BJ (cell line): Measurements from ENCODE around the gene ECI2. TPM values are rescaled to one million over a fixed set of nuclear protein-coding genes. Genes with fewer than 3 reads are reported as not detected.

Source experiments
- CTCF ChIA-PET: fragments of 350-600 bp; formaldehyde crosslinking; extraction: SDS; loops from one replicate; lab custom pipeline; 2021; ENCODE audit warnings: antibody characterized with exemption, inconsistent platforms; lab: Yijun Ruan, JAX
- POLR2A ChIA-PET: fragments of 300-600 bp; sonication (Branson Sonifier 250); formaldehyde crosslinking; extraction: SDS; loops from one replicate; lab custom pipeline; 2021; ENCODE audit warnings: antibody characterized with exemption; lab: Charles Lee
- DNase-seq: peaks from one replicate; pipeline ENCODE4 v3.0.0-alpha.2; 2011; ENCODE audit warnings: low read depth
- H3K27me3 ChIP-seq: 2 replicates; pipeline ENCODE4 v1.6.0; 2011; ENCODE audit warnings: low read length; ENCODE audit not compliant: control insufficient read depth, insufficient read depth
- H3K36me3 ChIP-seq: 2 replicates; pipeline ENCODE4 v1.5.1; 2011; ENCODE audit warnings: low read length; ENCODE audit not compliant: control insufficient read depth, insufficient read depth
- H3K4me3 ChIP-seq: 2 replicates; pipeline ENCODE4 v1.5.1; 2011; ENCODE audit warnings: low read depth, mild to moderate bottlenecking, control low read depth, low read length
- polyA plus RNA-seq: library from polyadenylated mRNA; depleted of rRNA; stranded (reverse); fragments of >200 nt; gene quantifications from 2 replicates; pipeline ENCODE4 v1.2.3, GENCODE V29; 2011
- TF ChIP-seq, protein P1 (sequence below): IDR thresholded peaks from 2 replicates; pipeline ENCODE4 v1.5.1; 2011; ENCODE audit warnings: low read depth, mild to moderate bottlenecking, control low read depth, inconsistent platforms, low read length, moderate library complexity; ENCODE audit not compliant: insufficient read depth

The ECI2 gene
- polyA plus RNA-seq, 1 experiment = 55.3 TPM

- TF ChIP-seq, protein P1, sequence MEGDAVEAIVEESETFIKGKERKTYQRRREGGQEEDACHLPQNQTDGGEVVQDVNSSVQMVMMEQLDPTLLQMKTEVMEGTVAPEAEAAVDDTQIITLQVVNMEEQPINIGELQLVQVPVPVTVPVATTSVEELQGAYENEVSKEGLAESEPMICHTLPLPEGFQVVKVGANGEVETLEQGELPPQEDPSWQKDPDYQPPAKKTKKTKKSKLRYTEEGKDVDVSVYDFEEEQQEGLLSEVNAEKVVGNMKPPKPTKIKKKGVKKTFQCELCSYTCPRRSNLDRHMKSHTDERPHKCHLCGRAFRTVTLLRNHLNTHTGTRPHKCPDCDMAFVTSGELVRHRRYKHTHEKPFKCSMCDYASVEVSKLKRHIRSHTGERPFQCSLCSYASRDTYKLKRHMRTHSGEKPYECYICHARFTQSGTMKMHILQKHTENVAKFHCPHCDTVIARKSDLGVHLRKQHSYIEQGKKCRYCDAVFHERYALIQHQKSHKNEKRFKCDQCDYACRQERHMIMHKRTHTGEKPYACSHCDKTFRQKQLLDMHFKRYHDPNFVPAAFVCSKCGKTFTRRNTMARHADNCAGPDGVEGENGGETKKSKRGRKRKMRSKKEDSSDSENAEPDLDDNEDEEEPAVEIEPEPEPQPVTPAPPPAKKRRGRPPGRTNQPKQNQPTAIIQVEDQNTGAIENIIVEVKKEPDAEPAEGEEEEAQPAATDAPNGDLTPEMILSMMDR = no peak
- CTCF ChIA-PET = interaction anchor here (0.9 to 1.1 kb wide), 2 partner anchors 19 to 20 kb away, joined by 3 read pairs; no protein-coding TSS in a partner anchor
- POLR2A ChIA-PET = no interaction called here
- Histone ChIP-seq H3K36me3 (no peaks in the 10 kb centered on the region), H3K4me3 (no peak overlapping the region), H3K27me3 (peaks cover 4% of the 10 kb centered on the region)
- no peak for DNase-seq
Observed at GRCh38 chr6:4105980-4106536, 29.3 kb downstream of the ECI2 start.

- CTCF ChIA-PET = no interaction called here
- POLR2A ChIA-PET = no interaction called here
- no peak for DNase-seq
- Histone ChIP-seq H3K4me3 (no peak overlapping the region), H3K27me3 (peaks cover 4% of the 10 kb centered on the region), H3K36me3 (no peaks in the 10 kb centered on the region)
- TF ChIP-seq, protein P1 = no peak
Observed at GRCh38 chr6:4103929-4104328, 31.4 kb downstream of the ECI2 start.

DNA sequence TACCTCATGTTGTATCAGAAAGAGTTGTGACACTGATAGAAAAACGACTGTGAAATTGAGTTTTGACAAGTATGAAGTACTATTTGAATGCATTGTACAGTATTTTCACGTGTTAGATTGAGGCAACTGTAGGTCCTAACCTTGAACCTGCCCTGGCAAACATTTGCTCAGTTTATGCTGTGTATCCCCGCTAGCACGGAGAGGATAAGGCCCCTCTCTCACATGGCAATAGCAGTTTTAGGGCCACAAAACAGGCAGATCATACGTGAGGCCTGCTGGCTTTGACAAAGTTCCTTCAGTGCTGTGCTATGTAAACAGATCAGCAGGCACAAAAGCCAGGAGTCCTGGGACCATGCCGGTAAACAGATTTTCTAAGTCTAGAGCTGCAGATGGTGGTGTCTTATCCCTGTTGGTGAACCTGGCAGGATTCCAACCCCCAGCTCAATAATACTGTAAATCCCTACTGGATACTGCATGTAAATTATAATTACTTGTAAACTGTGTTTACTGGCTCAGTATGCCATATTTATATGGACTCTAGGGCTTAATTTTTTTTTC is 32.6 kb downstream of the ECI2 start:
- CTCF ChIA-PET = interaction anchor here (1.6 kb wide), 1 partner anchor 43 kb away, joined by 5 read pairs; no protein-coding TSS in a partner anchor
- H3K36me3 ChIP-seq = no peaks in the 10 kb centered on the region
- POLR2A ChIA-PET = no interaction called here
- no peak overlapping the region for H3K4me3 ChIP-seq
- H3K27me3 ChIP-seq = peaks cover 4% of the 10 kb centered on the region
- TF ChIP-seq, protein P1 = no peak
- no peak for DNase-seq

DNA sequence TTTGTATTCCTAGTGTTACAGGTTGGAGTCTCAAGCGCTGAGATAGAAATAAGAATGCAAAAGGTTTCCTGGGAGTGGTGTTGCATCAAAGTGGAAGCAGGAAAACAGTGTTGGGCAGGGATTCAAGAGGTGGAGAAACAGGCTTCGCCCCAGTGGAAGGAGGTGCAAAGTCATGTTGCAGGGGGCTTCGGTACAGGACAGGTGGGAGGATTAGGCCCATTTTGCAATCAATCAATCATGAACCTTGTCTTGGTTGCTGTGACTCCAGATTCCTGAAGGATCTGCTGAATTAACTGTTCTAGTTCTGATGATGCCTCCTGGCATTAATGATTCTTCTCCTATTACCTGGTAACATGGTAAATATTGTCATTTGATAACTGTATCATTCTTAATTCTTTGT is 34.1 kb downstream of the ECI2 start:
- H3K4me3 ChIP-seq = no peak overlapping the region
- peaks cover 4% of the 10 kb centered on the region for H3K27me3 ChIP-seq
- CTCF ChIA-PET = interaction anchor here (1.6 kb wide), 1 partner anchor 42 kb away, joined by 5 read pairs; no protein-coding TSS in a partner anchor
- POLR2A ChIA-PET = no interaction called here
- TF ChIP-seq, protein P1 = no peak
- DNase-seq = no peak
- no peaks in the 10 kb centered on the region for H3K36me3 ChIP-seq

DNA sequence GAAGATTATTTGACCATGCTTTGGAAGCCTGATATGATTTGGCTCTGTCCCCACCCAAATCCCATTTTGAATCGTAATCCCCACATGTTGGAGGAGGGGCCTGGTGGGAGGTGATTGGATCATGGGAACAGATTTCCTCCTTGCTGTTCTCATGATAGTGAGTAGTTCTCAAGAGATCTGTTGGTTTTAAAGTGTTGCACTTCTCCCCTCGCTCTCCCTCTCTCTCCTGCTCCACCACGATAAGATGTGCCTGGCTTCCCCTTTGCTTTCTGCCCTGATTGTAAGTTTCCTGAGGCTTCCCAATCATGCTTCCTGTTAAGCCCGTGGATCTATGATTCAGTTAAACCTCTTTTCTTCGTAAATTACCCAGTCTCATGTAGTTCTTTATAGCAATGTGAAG is 34.7 kb downstream of the ECI2 start:
- Histone ChIP-seq H3K4me3 (no peak overlapping the region), H3K27me3 (peaks cover 3% of the 10 kb centered on the region; the same call in 1 of the 2 replicates), H3K36me3 (no peaks in the 10 kb centered on the region)
- ChIA-PET POLR2A (no interaction called here), CTCF (no interaction called here)
- TF ChIP-seq, protein P1 = no peak
- DNase-seq = no peak
